ENCODE results near the gene SMARCD2. TPM values are rescaled to one million over a fixed set of nuclear protein-coding genes. Genes with fewer than 3 reads are reported as not detected.
A peak's percentile ranks its signal among the peaks of the same experiment; 100 is the strongest.

Gene SMARCD2
- total RNA-seq, 4 donors from 2014 or later: 112 to 136 (median 127) TPM

DNA sequence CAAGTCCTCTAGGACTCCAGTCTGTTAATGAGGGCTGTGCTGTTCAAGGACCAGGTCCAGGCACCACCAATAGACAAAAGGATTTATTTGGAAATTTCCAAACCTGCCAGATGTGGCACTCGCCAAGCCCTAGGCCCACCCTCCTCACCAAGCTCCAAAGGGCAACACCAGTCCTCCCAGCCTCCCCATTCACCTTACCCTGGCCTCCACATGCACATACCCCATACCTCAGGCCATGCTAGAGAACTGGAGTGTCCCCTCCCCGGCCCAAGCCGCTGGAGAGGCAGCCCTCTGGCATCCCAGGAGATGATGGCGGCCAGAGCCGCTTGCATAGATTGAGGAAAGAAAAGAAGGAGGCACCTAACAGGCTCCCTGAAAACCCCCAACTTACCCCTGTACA lies 10.5 kb downstream of the SMARCD2 start:
- Histone ChIP-seq H3K27ac (replicated peaks in 1 of 4) (no peak overlapping the region), H3K27me3 (no peaks in the 10 kb centered on the region), H3K4me1 (peaks cover 19 to 61% (median 54%) of the 10 kb centered on the region in 4 donors), H3K36me3 (peaks cover 53 to 83% (median 79%) of the 10 kb centered on the region in 4 donors), H3K9me3 (no peaks in the 10 kb centered on the region), H3K4me3 (no peak overlapping the region)
- intact Hi-C loops (cut with DNase I): no loop called here
- TF ChIP-seq, protein P1, sequence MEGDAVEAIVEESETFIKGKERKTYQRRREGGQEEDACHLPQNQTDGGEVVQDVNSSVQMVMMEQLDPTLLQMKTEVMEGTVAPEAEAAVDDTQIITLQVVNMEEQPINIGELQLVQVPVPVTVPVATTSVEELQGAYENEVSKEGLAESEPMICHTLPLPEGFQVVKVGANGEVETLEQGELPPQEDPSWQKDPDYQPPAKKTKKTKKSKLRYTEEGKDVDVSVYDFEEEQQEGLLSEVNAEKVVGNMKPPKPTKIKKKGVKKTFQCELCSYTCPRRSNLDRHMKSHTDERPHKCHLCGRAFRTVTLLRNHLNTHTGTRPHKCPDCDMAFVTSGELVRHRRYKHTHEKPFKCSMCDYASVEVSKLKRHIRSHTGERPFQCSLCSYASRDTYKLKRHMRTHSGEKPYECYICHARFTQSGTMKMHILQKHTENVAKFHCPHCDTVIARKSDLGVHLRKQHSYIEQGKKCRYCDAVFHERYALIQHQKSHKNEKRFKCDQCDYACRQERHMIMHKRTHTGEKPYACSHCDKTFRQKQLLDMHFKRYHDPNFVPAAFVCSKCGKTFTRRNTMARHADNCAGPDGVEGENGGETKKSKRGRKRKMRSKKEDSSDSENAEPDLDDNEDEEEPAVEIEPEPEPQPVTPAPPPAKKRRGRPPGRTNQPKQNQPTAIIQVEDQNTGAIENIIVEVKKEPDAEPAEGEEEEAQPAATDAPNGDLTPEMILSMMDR (IDR thresholded peaks at IDR 0.05): no peak
- no peak for TF ChIP-seq POLR2A (IDR thresholded peaks at IDR 0.05; ENCODE audit: low read depth)
- no CpG with 5 or more reads among the region's 5 CpGs for WGBS
- DNase-seq (ENCODE audit: extremely low spot score): no peak

DNA sequence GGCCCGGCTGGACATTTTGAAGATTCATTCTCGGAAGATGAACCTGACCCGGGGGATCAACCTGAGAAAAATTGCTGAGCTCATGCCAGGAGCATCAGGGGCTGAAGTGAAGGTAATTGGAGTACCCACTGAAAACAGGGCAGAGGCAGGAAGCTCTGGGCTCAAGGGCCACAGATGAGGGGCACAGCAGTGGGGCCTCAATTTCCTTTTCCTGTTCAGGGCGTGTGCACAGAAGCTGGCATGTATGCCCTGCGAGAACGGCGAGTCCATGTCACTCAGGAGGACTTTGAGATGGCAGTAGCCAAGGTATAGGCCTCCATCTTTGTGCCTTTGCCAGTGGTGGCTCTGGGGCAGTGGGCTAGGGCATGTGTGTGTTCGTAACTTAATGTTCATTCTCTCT lies 11.0 kb downstream of the SMARCD2 start:
- no peak overlapping the region for H3K27ac ChIP-seq (replicated peaks in 1 of 4)
- no peaks in the 10 kb centered on the region for H3K27me3 ChIP-seq
- peaks cover 53 to 78% (median 74%) of the 10 kb centered on the region in 4 donors for H3K36me3 ChIP-seq
- H3K4me3 ChIP-seq: no peak overlapping the region
- DNase-seq (ENCODE audit: extremely low spot score): no peak
- H3K4me1 ChIP-seq: peaks cover 16 to 56% (median 49%) of the 10 kb centered on the region in 4 donors
- 81% methylated on average over 8 of the region's 8 CpGs for WGBS
- H3K9me3 ChIP-seq: no peaks in the 10 kb centered on the region
- TF ChIP-seq POLR2AphosphoS5 (IDR thresholded peaks at IDR 0.05) (no peak), POLR2A (IDR thresholded peaks at IDR 0.05; ENCODE audit: low read depth) (no peak), EP300 (IDR thresholded peaks at IDR 0.05) (no peak)
- TF ChIP-seq, protein P1 (IDR thresholded peaks at IDR 0.05): no peak
- intact Hi-C loops (cut with DNase I): no loop called here

DNA sequence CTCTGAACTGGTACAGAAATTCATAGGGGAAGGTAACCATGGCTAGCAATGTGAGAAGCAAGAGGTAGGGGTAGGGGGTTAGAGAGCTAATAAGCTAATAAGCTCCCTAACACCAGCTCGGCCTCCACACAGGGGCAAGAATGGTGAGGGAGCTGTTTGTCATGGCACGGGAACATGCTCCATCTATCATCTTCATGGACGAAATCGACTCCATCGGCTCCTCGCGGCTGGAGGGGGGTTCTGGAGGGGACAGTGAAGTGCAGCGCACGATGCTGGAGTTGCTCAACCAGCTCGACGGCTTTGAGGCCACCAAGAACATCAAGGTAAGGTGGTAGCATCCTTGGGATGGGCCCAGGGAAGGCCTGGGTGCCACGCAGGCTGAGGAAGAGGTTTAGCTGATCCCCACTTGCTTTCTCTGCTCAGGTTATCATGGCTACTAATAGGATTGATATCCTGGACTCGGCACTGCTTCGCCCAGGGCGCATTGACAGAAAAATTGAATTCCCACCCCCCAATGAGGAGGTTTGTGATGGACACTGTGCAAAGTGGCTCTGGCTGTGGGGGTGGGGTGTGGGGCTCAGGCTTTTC lies 11.5 kb downstream of the SMARCD2 start:
- H3K4me1 ChIP-seq: peaks cover 19 to 58% (median 50%) of the 10 kb centered on the region in 4 donors
- DNase-seq (ENCODE audit: extremely low spot score): no peak
- H3K4me3 ChIP-seq: no peak overlapping the region
- H3K27ac ChIP-seq (replicated peaks in 1 of 4): no peak overlapping the region
- H3K27me3 ChIP-seq: no peaks in the 10 kb centered on the region
- peaks cover 53 to 73% (median 71%) of the 10 kb centered on the region in 4 donors for H3K36me3 ChIP-seq
- intact Hi-C loops (cut with DNase I): no loop called here
- TF ChIP-seq POLR2AphosphoS5 (IDR thresholded peaks at IDR 0.05): no peak
- TF ChIP-seq, protein P1 (IDR thresholded peaks at IDR 0.05): no peak
- TF ChIP-seq EP300 (IDR thresholded peaks at IDR 0.05): no peak
- TF ChIP-seq POLR2A (IDR thresholded peaks at IDR 0.05; ENCODE audit: low read depth): no peak
- H3K9me3 ChIP-seq: no peaks in the 10 kb centered on the region
- 78% methylated on average over 13 of the region's 15 CpGs for WGBS

DNA sequence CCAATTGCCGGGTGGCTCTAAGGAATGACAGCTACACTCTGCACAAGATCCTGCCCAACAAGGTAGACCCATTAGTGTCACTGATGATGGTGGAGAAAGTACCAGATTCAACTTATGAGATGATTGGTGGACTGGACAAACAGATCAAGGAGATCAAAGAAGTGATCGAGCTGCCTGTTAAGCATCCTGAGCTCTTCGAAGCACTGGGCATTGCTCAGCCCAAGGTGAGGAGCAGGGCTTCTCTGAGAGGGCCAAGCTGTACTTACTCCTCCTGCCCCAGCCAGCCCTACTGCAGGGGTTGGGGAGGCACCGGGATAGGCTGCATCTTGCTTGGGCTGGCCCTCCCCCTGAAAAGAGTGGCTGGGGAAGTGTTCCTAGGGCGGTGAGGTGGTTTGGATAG lies 12.2 kb downstream of the SMARCD2 start:
- intact Hi-C loops (cut with DNase I): no loop called here
- H3K4me1 ChIP-seq: peaks cover 23 to 58% (median 49%) of the 10 kb centered on the region in 4 donors
- no peaks in the 10 kb centered on the region for H3K27me3 ChIP-seq
- DNase-seq (ENCODE audit: extremely low spot score): no peak
- peaks cover 54 to 72% (median 68%) of the 10 kb centered on the region in 4 donors for H3K36me3 ChIP-seq
- WGBS: 95% methylated on average over 5 of the region's 5 CpGs
- H3K27ac ChIP-seq (replicated peaks in 1 of 4): peak overlapping the region in 2 of 4 donors; percentile 13 to 94
- TF ChIP-seq EP300 (IDR thresholded peaks at IDR 0.05) (no peak), POLR2A (IDR thresholded peaks at IDR 0.05; ENCODE audit: low read depth) (no peak), POLR2AphosphoS5 (IDR thresholded peaks at IDR 0.05) (no peak)
- TF ChIP-seq, protein P1 (IDR thresholded peaks at IDR 0.05): no peak
- H3K9me3 ChIP-seq: no peaks in the 10 kb centered on the region
- H3K4me3 ChIP-seq: no peak overlapping the region
